ENCODE data around the gene DTNA.

DNA sequence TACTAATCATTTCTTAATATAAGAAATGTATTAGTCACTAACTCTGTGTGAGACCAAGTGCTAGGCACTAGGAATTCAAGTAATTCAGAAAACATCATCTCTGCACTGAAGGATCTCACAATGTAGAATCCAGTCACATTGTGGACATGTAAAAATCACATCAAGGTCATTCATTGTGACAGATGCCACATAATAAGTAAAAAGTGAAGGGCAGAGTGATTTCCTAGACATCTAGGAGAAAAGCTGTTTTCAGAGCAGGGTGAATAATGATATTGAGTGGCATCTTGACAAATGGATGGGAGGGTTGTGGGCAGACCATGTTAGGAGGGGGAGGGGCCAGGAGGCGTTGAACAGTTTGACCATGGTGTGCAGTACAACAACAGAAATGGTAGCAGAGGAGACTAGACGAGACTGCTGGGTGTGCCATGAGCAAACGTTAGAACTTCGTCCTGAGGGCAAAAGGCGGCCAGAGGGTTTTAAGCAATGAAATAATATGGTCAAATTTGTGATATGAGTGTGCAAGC lies 93.8 kb downstream of the DTNA start:
- no peak for TF ChIP-seq BHLHE40 (IDR thresholded peaks at IDR 0.05; ENCODE audit: borderline replicate concordance)
- no peak for TF ChIP-seq ARNT (IDR thresholded peaks at IDR 0.05)
- no peak for TF ChIP-seq FOXA1 (IDR thresholded peaks at IDR 0.05)
- no peak for TF ChIP-seq L3MBTL2 (conservative IDR thresholded peaks at IDR 0.05)
- TF ChIP-seq SP1 (IDR thresholded peaks at IDR 0.05): no peak
- TF ChIP-seq ZNF384 (IDR thresholded peaks at IDR 0.05): no peak
- no peak for TF ChIP-seq SUZ12 (IDR thresholded peaks at IDR 0.05)

Measured in HEK293T (cell line).